GM21576 (cell line): Measurements from ENCODE around the gene NOTCH1.
A peak's percentile ranks its signal among the peaks of the same experiment; 100 is the strongest.

Experiments
- ATAC-seq: cut with Tn5 transposase; IDR thresholded peaks from one replicate; pipeline ENCODE4 v1.9.1; 2021; ENCODE audit warnings: mild to moderate bottlenecking, moderate library complexity; ENCODE audit not compliant: unreplicated experiment

NOTCH1 gene

GRCh38 chr9:136546697-136547501, 1.1 kb upstream of the NOTCH1 start:
- peak; percentile 6 for ATAC-seq

- ATAC-seq: no peak
These were observed 220 bp downstream of the NOTCH1 start for GRCh38 chr9:136545692-136545964.

GRCh38 chr9:136544964-136545691, 720 bp downstream of the NOTCH1 start:
- ATAC-seq: peak; percentile 11

- ATAC-seq: no peak
These were observed 1.3 kb downstream of the NOTCH1 start for GRCh38 chr9:136544548-136544963.

- no peak for ATAC-seq
These were observed 1.9 kb downstream of the NOTCH1 start for GRCh38 chr9:136543830-136544547.

- ATAC-seq: no peak
These were observed 2.6 kb downstream of the NOTCH1 start for GRCh38 chr9:136543280-136543679.

GRCh38 chr9:136542241-136543040, 3.4 kb downstream of the NOTCH1 start:
- ATAC-seq: no peak

GRCh38 chr9:136541709-136542108, 4.1 kb downstream of the NOTCH1 start:
- ATAC-seq: no peak

GRCh38 chr9:136541179-136541578, 4.7 kb downstream of the NOTCH1 start:
- ATAC-seq: no peak

GRCh38 chr9:136539427-136540421, 6.1 kb downstream of the NOTCH1 start:
- ATAC-seq: peak; percentile 60

GRCh38 chr9:136538599-136539426, 7.0 kb downstream of the NOTCH1 start:
- no peak for ATAC-seq

GRCh38 chr9:136537896-136538598, 7.8 kb downstream of the NOTCH1 start:
- no peak for ATAC-seq

- ATAC-seq: no peak
These were observed 8.4 kb downstream of the NOTCH1 start for GRCh38 chr9:136537411-136537810.

GRCh38 chr9:136536721-136537241, 9.1 kb downstream of the NOTCH1 start:
- ATAC-seq: no peak

- ATAC-seq: no peak
These were observed 9.7 kb downstream of the NOTCH1 start for GRCh38 chr9:136536051-136536720.

GRCh38 chr9:136535070-136535469, 10.8 kb downstream of the NOTCH1 start:
- no peak for ATAC-seq

GRCh38 chr9:136534366-136534765, 11.5 kb downstream of the NOTCH1 start:
- no peak for ATAC-seq

- no peak for ATAC-seq
These were observed 12.1 kb downstream of the NOTCH1 start for GRCh38 chr9:136533775-136534157.
